TTC549 (cell line): ENCODE data around the gene RBM19.

Experiments used
- FAIRE-seq: peaks from 2 replicates; lab custom pipeline; 2012; peaks lifted over from hg19 to GRCh38; lab: Jason Lieb, UNC

Gene RBM19

DNA sequence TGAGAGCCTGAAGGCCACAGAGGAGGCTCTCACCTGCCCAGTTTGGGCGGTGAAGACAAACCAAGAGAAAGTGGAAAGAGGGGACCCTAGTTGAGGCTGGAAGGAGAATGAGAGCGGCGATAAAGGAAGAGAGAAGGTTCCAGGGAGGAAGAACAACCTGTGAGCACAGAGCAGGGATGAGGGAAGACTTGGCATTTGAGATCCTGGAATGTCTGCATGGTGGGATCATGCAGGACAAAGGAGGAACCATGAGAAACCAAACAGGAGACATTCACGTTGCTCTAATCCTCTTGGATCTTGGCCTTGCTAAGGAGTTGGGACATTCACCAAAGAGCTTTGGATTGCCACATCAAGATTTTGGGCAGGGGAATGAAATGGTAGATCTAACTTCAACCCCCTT, 22.9 kb upstream of the RBM19 start:
- FAIRE-seq: no peak

- no peak for FAIRE-seq
These were observed 21.9 kb upstream of the RBM19 start for GRCh38 chr12:113988064-113988451.

DNA sequence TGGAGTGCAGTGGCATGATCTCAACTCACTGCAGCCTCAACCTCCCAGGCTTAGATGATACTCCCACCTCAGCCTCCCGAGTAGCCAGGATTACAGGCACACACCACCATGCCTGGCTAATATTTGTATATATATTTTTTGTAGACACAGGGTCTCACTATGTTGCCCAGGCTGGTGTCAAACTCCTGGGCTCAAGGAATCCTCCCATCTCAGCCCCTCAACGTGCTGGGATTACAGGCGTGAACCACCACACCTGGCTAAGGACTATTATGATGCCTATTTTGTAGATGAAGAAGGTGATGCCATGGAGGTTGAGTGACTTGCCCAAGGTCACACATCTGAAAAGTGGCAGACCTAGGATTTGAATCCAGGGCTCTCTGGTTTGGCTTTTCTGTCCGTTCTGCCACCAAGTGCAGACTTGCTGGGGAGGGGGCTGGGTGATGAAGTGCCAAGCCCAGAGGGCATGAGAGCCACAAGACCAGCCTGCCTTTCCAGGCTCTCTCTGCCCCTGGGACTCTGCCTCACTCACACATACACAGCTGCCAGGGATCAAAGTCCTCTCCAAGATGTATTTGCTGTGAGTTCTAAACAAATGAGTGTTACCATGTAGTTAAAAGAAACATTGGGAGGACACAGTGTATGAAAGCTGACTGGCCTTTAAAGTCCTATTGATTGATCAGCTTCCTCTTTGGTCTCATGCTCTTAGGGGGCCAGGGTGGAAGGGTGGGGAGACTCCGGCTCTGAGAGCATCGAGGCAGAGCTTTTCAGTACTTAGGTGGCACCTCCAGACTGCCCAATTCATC, 21.3 kb upstream of the RBM19 start:
- no peak for FAIRE-seq

DNA sequence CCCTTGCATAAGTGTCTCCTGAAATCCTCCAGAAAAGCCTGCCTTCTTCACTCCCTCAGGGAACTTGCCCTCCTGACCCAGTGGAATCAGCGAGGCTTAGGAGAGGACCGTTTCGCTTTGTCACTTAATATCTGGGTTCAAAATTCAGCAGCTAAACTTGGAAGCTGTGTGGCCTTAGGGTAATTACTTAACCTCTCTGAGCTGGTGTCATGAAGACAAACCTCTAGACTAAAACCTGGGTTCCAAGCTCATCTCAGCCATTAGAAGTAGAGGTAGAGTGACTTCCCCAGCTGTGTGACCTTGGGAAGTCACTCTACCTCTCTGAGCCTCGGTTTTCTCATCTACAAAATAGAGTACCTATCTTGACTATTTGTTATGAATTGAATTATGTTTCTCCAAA, 18.3 kb upstream of the RBM19 start:
- no peak for FAIRE-seq

DNA sequence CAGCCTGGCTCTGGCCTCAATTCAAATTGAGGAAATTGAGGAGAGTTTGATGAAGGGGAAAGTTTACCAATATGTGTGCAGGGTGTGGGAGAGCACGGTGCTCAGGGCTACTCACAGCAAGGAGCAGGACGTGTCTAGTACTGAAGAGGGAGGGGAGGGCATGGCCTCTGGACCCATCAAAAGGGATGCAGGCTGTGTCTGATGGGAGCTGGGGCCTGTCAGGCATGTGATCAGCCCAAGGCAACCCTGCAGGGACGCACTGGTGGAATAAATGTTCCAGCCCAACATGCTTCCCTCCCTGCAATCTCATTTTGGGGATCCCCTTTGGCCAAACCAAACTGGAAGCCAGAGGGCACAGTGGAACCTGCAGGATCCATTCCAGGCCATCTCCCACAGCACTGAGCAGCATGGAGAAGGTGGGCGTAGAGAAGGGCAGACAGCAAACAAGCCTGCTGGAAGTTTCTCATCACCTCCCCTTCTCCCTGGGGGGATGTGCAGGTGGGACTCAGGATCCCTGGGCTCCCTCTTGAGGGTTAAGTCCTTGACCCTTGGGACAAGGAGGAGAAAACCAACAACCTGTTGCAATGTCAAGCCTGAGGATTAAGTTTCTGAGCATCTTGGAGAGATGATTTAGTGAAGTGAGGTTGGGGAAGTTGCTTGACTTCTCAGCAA, 17.8 kb upstream of the RBM19 start:
- FAIRE-seq: no peak

- FAIRE-seq: no peak
These were observed 17.1 kb upstream of the RBM19 start for GRCh38 chr12:113983265-113983664.

DNA sequence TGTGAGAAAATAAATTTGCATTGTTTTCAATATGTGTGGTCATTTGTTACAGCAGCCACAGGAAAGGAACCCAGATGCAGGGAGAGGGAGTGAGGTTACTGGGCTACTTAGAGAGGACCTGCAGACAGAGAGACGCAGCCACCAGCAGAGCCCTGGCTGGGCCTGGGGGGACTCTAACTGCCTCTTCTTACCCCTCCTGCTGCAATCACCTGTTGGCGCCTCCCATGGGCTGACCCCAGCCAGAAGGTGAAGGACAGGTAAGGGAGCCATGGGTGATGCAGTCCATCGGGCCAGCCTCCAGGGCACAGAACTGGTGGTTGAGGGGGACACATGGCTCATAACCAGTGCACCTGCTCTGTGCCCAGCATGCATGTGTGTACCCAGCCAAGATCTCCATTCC, 15.8 kb upstream of the RBM19 start:
- FAIRE-seq: no peak

- FAIRE-seq: peak; percentile 75
These were observed 14.6 kb upstream of the RBM19 start for GRCh38 chr12:113980537-113981337.

DNA sequence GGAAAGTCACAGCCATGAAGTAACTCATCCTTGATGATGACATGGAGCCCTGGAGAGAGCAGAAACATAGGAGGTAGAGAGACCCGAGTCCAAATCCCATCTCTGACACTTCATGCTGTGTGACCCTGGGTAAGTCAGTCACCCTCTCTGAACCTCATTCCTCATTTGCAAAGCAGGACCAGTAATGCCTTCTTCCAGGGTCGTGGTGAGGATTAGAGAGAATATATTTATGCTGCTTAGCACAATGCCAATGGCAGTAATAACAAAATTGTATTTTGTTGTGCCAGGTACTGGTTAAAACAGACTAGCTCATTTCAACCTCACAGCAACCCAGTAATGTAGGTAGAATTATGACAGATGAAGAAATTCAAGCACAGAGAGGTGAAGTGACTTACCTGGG, 13.9 kb upstream of the RBM19 start:
- FAIRE-seq: no peak

DNA sequence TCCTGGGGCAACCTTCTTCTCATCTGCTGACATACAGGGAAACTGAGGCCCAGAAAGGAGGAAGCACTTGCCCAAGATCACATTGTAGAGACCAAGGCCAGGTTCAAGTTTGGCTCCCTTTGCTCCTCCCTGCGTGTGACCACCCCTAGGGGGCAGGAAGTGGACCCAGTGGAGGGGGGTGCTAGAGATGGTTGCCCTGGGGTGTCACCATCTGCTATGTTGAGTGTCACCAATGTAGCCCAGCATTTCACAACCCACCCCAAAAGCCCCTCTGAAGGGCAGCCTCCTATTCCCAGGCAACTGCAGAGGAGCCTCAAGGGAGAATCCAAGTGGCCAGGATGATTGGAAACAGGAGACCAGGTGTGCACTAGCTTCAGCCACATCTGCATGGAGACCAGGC, 12.0 kb upstream of the RBM19 start:
- FAIRE-seq: no peak

- FAIRE-seq: no peak
These were observed 7.9 kb upstream of the RBM19 start for GRCh38 chr12:113974006-113974405.

- no peak for FAIRE-seq
These were observed 7.2 kb upstream of the RBM19 start for GRCh38 chr12:113973109-113973904.

- FAIRE-seq: no peak
These were observed 5.3 kb upstream of the RBM19 start for GRCh38 chr12:113971392-113971791.

DNA sequence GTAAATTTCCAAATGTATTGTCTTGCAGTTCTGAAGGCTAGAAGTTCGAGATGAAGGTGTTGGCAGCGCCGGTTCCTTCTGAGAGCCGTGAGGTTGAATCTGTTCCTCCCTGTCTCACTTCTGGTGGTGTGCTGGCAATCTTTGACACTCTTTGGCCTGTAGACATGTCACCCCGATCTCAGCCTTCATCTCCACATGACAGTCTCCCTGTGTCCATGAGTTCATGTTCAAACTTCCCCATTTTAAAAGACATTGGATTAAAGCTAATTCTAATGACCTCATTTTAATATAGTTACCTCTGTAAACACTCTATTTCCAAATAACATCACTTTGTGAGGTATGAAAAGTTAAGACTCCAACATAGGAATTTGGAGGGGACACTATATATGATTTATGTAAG, 4.1 kb upstream of the RBM19 start:
- no peak for FAIRE-seq

GRCh38 chr12:113967368-113967767, 1.2 kb upstream of the RBM19 start:
- FAIRE-seq: no peak

GRCh38 chr12:113962733-113963132, 3.4 kb downstream of the RBM19 start:
- no peak for FAIRE-seq

- FAIRE-seq: no peak
These were observed 4.0 kb downstream of the RBM19 start for GRCh38 chr12:113961921-113962710.

DNA sequence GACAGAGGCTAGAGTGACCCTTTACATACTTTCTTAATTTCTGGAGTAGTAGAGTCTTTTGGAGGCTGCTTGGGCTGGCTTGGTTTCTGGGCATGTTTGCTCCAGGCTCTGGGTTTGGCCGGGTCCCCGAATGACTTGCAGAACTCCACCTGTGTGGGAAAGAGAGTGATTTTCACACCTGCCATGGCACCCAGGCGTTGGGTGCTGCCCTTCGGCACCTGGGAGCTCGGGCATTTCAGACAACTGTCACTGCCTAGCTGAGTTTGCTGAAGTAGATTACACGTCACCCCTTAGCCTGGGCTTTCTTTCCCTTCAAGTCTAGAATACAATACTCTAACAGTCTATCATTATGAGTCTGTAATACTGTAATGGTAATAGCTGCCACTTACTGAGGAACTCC, 6.1 kb downstream of the RBM19 start:
- no peak for FAIRE-seq

DNA sequence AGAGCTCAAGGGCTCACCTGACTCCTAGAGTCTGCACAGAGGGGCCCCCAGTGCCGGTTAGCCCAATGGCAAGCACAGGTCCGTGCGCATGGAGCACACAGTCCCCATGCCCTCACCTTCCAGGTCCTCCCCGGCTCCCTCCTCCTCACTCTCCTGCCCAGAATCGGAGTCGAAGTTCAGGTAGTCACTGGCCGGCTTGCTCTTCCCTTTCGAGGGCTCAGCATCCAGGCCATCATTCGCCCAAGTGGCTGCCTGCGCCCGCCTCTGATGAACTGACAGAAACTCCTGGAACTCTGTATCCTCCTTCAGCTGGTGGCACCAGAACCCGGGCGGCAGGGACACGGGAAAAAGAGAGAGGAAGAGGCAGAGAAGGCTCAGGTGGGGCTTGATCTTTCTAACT, 7.0 kb downstream of the RBM19 start:
- FAIRE-seq: no peak

DNA sequence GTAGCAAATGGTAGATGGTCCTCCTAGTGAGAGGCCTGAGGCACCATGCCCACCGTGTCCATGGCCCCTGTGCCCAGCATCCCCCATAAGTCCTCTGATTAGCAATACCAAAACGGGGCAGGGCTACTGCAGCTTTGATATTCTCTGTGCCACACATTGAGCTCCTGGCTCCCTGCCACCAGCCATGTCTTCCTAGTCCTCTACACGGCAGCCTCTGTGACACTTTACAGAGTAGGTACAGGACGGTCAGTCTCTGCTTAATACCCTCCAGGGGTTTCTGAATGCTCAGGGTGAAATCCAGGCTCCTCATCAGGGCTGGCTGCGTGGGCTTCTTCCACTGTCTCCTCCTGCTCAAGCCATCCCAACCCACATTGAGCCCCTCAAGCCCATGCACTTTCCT, 8.0 kb downstream of the RBM19 start:
- FAIRE-seq: no peak

GRCh38 chr12:113957627-113958026, 8.5 kb downstream of the RBM19 start:
- no peak for FAIRE-seq
